AG04450 (cell line): Measurements from ENCODE around the gene ACOT11. TPM values are rescaled to one million over a fixed set of nuclear protein-coding genes. Genes with fewer than 3 reads are reported as not detected.

Experiments used
- CTCF ChIA-PET: fragments of 300-600, 350-600 bp; formaldehyde crosslinking; extraction: SDS; loops from one replicate; lab custom pipeline; 2022; ENCODE audit warnings: antibody characterized with exemption, inconsistent platforms; lab: Charles Lee
- POLR2A ChIA-PET: fragments of 350-600 bp; formaldehyde crosslinking; extraction: SDS; loops from one replicate; lab custom pipeline; 2021; ENCODE audit warnings: antibody characterized with exemption, inconsistent platforms; lab: Yijun Ruan, JAX
- DNase-seq: peaks from one replicate; pipeline ENCODE4 v3.0.0-alpha.2; 2011; ENCODE audit warnings: low read depth, low spot score
- H3K27ac ChIP-seq: one replicate; pipeline ENCODE4 v1.5.1; 2012; ENCODE audit warnings: low read depth, low read length, control low read depth
- H3K27me3 ChIP-seq: one replicate; pipeline ENCODE4 v1.6.0; 2012; ENCODE audit warnings: low read length; ENCODE audit not compliant: control insufficient read depth, insufficient read depth
- H3K4me3 ChIP-seq: 2 replicates; pipeline ENCODE4 v1.5.1; 2011; ENCODE audit warnings: mild to moderate bottlenecking, low read depth, low read length, control low read depth
- H3K9me3 ChIP-seq: 2 replicates; pipeline ENCODE4 v1.5.1; 2012; ENCODE audit warnings: low read length; ENCODE audit not compliant: control insufficient read depth, insufficient read depth
- polyA plus RNA-seq: library from polyadenylated mRNA; depleted of rRNA; stranded (reverse); fragments of >200 nt; gene quantifications from 2 replicates; pipeline ENCODE4 v1.2.3, GENCODE V29; 2011
- TF ChIP-seq, protein P1 (sequence below): IDR thresholded peaks from 2 replicates; pipeline ENCODE4 v1.5.1; 2011; ENCODE audit warnings: low read depth, low read length, control low read depth, inconsistent platforms

ACOT11 gene
- polyA plus RNA-seq, 1 experiment = 0.68 TPM

- H3K9me3 ChIP-seq = no peaks in the 10 kb centered on the region
- peaks cover 4% of the 10 kb centered on the region for H3K27me3 ChIP-seq
- no peak overlapping the region for H3K27ac ChIP-seq
- ChIA-PET POLR2A (interaction anchor here (0.7 kb wide), 1 partner anchor 8 kb away, joined by 3 read pairs; no protein-coding TSS in a partner anchor), CTCF (no interaction called here)
- TF ChIP-seq, protein P1, sequence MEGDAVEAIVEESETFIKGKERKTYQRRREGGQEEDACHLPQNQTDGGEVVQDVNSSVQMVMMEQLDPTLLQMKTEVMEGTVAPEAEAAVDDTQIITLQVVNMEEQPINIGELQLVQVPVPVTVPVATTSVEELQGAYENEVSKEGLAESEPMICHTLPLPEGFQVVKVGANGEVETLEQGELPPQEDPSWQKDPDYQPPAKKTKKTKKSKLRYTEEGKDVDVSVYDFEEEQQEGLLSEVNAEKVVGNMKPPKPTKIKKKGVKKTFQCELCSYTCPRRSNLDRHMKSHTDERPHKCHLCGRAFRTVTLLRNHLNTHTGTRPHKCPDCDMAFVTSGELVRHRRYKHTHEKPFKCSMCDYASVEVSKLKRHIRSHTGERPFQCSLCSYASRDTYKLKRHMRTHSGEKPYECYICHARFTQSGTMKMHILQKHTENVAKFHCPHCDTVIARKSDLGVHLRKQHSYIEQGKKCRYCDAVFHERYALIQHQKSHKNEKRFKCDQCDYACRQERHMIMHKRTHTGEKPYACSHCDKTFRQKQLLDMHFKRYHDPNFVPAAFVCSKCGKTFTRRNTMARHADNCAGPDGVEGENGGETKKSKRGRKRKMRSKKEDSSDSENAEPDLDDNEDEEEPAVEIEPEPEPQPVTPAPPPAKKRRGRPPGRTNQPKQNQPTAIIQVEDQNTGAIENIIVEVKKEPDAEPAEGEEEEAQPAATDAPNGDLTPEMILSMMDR = no peak
- no peak for DNase-seq
- no peak overlapping the region for H3K4me3 ChIP-seq
These were observed 53.1 kb downstream of the ACOT11 start for GRCh38 chr1:54600947-54601721.

GRCh38 chr1:54601730-54602129 is 53.7 kb downstream of the ACOT11 start:
- Histone ChIP-seq H3K27me3 (peaks cover 4% of the 10 kb centered on the region), H3K4me3 (no peak overlapping the region), H3K27ac (no peak overlapping the region), H3K9me3 (no peaks in the 10 kb centered on the region)
- POLR2A ChIA-PET = interaction anchor here (0.7 kb wide), 1 partner anchor 9 kb away, joined by 3 read pairs; no protein-coding TSS in a partner anchor
- CTCF ChIA-PET = no interaction called here
- no peak for DNase-seq
- TF ChIP-seq, protein P1 = no peak

DNA sequence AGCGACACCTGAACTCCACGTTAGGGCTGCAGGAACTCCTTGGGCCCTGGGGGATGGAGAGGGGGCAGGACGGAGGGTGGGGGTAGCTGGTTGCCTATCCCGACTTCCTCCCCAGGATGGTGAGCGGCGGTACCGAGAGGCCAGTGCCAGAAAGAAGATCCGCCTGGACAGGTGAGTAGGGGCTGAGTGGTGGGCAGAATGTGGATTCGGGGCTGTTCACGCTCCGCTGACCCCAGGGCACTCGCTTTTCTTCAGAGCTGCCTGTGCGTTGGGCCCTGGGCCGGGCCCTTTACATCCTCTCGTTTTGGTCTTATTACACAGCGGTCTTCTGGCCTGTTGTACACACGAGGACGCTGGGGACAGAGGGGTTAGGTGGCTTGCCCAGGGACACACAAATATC is 54.5 kb downstream of the ACOT11 start:
- H3K27me3 ChIP-seq = peaks cover 4% of the 10 kb centered on the region
- CTCF ChIA-PET = no interaction called here
- no peak overlapping the region for H3K27ac ChIP-seq
- POLR2A ChIA-PET = no interaction called here
- TF ChIP-seq, protein P1 = no peak
- DNase-seq = no peak
- H3K4me3 ChIP-seq = no peak overlapping the region
- no peaks in the 10 kb centered on the region for H3K9me3 ChIP-seq

DNA sequence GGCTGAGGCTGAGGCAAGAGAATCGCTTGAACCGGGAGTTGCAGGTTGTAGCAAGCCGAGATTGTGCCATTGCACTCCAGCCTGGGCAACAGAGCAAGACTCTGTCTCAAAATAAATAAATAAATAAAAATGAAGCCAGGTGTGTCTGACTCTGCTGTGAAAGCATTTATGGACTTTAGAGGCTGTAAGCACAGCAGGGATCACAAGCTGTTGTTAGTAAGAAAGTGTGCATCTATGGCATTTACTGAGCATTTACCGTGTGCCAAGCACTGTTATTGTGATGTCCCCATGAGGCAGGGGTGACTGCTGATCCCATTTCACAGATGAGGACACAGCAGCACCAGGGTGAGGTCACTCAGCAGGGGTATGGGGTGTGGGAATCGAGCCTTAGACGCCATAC is 55.2 kb downstream of the ACOT11 start:
- no peak for DNase-seq
- TF ChIP-seq, protein P1 = no peak
- H3K9me3 ChIP-seq = no peaks in the 10 kb centered on the region
- POLR2A ChIA-PET = no interaction called here
- CTCF ChIA-PET = no interaction called here
- peak overlapping the region; percentile 21 for H3K27ac ChIP-seq
- no peak overlapping the region for H3K4me3 ChIP-seq
- peaks cover 4% of the 10 kb centered on the region for H3K27me3 ChIP-seq

DNA sequence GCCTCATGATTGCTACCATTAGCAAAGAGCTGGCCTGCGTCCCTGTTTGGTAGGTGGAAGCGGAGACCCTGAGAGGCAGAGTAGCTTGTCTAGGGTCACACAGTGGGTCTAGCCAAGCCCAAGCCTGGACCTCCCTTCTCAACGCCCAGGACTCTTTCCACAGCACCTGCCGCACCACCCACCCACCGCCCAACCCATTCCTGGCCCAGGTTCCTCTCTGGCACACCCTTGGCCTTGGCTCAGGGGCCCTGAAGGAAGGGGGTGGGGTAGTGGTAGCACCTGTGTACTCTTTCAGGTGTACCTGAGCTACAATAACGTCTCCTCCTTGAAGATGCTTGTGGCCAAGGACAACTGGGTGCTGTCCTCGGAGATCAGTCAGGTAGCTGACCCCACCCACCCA is 56.0 kb downstream of the ACOT11 start:
- ChIA-PET CTCF (no interaction called here), POLR2A (no interaction called here)
- Histone ChIP-seq H3K27ac (no peak overlapping the region), H3K4me3 (no peak overlapping the region), H3K9me3 (no peaks in the 10 kb centered on the region), H3K27me3 (peaks cover 4% of the 10 kb centered on the region)
- DNase-seq = no peak
- TF ChIP-seq, protein P1 = no peak
